CD14-positive monocyte (primary cell): Measurements from ENCODE around the gene MROH8. TPM values are rescaled to one million over a fixed set of nuclear protein-coding genes. Genes with fewer than 3 reads are reported as not detected.

Experiments used
- DNase-seq, 3 donors: peaks; one replicate each; pipeline ENCODE4 v3.0.0-alpha.2; 2011 to 2022
- H2AFZ ChIP-seq: 2 replicates; pipeline ENCODE4 v1.6.0; 2012; ENCODE audit warnings: mild to moderate bottlenecking, low read depth, low read length, inconsistent platforms; ENCODE audit not compliant: insufficient read depth, poor library complexity, severe bottlenecking
- H3K27ac ChIP-seq, 2 donors: 1 replicate in 1 of 2; 2 replicates in 1 of 2; pipeline ENCODE4 v1.5.1; 2012 to 2013; ENCODE audit warnings: low read length in 2 of 2, control low read depth in 1 of 2, inconsistent platforms in 1 of 2, low read depth in 1 of 2, mild to moderate bottlenecking in 1 of 2
- H3K27me3 ChIP-seq, 2 donors: one replicate each; pipeline versions ENCODE4 v1.6.0 to v1.6.1; 2011 to 2013; ENCODE audit warnings: low read length in 2 of 2; ENCODE audit not compliant: control insufficient read depth in 2 of 2, insufficient read depth in 2 of 2
- H3K36me3 ChIP-seq, 2 donors: replicated peaks in 1 of 2; 1 replicate in 1 of 2; 2 replicates in 1 of 2; pipeline versions ENCODE4 v1.5.1 to v1.6.1; 2012 to 2013; ENCODE audit warnings: low read length in 2 of 2, control low read depth in 1 of 2, inconsistent platforms in 1 of 2, mild to moderate bottlenecking in 1 of 2; ENCODE audit not compliant: insufficient read depth in 2 of 2, control insufficient read depth in 1 of 2
- H3K4me1 ChIP-seq, 2 donors: 1 replicate in 1 of 2; 2 replicates in 1 of 2; pipeline versions ENCODE4 v1.5.1 to v1.6.1; 2012 to 2013; ENCODE audit warnings: low read length in 2 of 2, control low read depth in 1 of 2, inconsistent platforms in 1 of 2, mild to moderate bottlenecking in 1 of 2, moderate library complexity in 1 of 2; ENCODE audit not compliant: insufficient read depth in 2 of 2, control insufficient read depth in 1 of 2
- H3K4me2 ChIP-seq: replicated peaks from 2 replicates; pipeline ENCODE3; 2012; ENCODE audit warnings: low read length, moderate library complexity, mild to moderate bottlenecking; ENCODE audit not compliant: poor library complexity, severe bottlenecking; ENCODE audit errors: extremely low read depth
- H3K4me3 ChIP-seq, 3 experiments: fragments of 200-600 bp in 1 of 3; sonication (generic) in 1 of 3; replicated peaks in 1 of 3; 1 replicate in 2 of 3; 2 replicates in 1 of 3; pipeline ENCODE4 v1.5.1; 2011 to 2013; ENCODE audit warnings: low read length in 3 of 3, mild to moderate bottlenecking in 3 of 3, control low read depth in 2 of 3, low read depth in 2 of 3, inconsistent platforms in 1 of 3, moderate library complexity in 1 of 3
- H3K79me2 ChIP-seq: 2 replicates; pipeline ENCODE4 v1.6.0; 2012; ENCODE audit warnings: mild to moderate bottlenecking, control low read depth, inconsistent platforms, low read length, moderate library complexity; ENCODE audit not compliant: insufficient read depth
- H3K9ac ChIP-seq: 2 replicates; pipeline ENCODE4 v1.6.0; 2017; ENCODE audit warnings: low read length, mild to moderate bottlenecking; ENCODE audit not compliant: insufficient read depth, poor library complexity, severe bottlenecking
- H3K9me3 ChIP-seq, 2 donors: replicated peaks in 1 of 2; 1 replicate in 1 of 2; 2 replicates in 1 of 2; pipeline versions ENCODE4 v1.5.1 to v1.6.1; 2012 to 2013; ENCODE audit warnings: low read length in 2 of 2, control low read depth in 1 of 2; ENCODE audit not compliant: control insufficient read depth in 1 of 2, insufficient read depth in 1 of 2
- H4K20me1 ChIP-seq: 2 replicates; pipeline ENCODE4 v1.6.0; 2012; ENCODE audit warnings: mild to moderate bottlenecking, low read length, control low read depth, moderate library complexity; ENCODE audit not compliant: insufficient read depth
- H3K27ac Mint-ChIP-seq, 7 donors: one replicate each; pipeline ENCODE4 v1.8.0; 2020; ENCODE audit warnings: mild to moderate bottlenecking in 7 of 7, mixed read lengths in 7 of 7, moderate library complexity in 6 of 7, inconsistent platforms in 2 of 7
- H3K27me3 Mint-ChIP-seq, 3 donors: one replicate each; pipeline ENCODE4 v1.8.0; 2021 to 2022; ENCODE audit warnings: low read depth in 3 of 3, mild to moderate bottlenecking in 3 of 3, mixed read lengths in 3 of 3, moderate library complexity in 3 of 3, inconsistent platforms in 1 of 3
- H3K36me3 Mint-ChIP-seq, 2 donors: one replicate each; pipeline ENCODE4 v1.8.0; 2020; ENCODE audit warnings: mixed read lengths in 2 of 2, inconsistent platforms in 1 of 2, mild to moderate bottlenecking in 1 of 2
- H3K4me1 Mint-ChIP-seq: one replicate; pipeline ENCODE4 v1.8.0; 2020; ENCODE audit warnings: mild to moderate bottlenecking, mixed read lengths
- H3K4me3 Mint-ChIP-seq, 2 donors: one replicate each; pipeline ENCODE4 v1.8.0; 2020; ENCODE audit warnings: mild to moderate bottlenecking in 2 of 2, mixed read lengths in 2 of 2, moderate library complexity in 1 of 2
- H3K9me3 Mint-ChIP-seq, 7 donors: one replicate each; pipeline ENCODE4 v1.8.0; 2020 to 2022; ENCODE audit warnings: mixed read lengths in 7 of 7, mild to moderate bottlenecking in 6 of 7, moderate library complexity in 6 of 7, inconsistent platforms in 2 of 7
- CTCF ChIP-seq: fragments of 200-600 bp; IDR thresholded peaks from one replicate; pipeline ENCODE4 v1.8.0; 2022; ENCODE audit warnings: antibody characterized with exemption, mild to moderate bottlenecking
- WGBS: methylation state at CpG from one replicate; pipeline ENCODE4 v1.1.5; 2013; ENCODE audit warnings: missing lambda C conversion rate; ENCODE audit not compliant: insufficient coverage; 5-methylcytosine and 5-hydroxymethylcytosine counted together
- intact Hi-C, 2 donors: fragments of 100-400 bp; cut with micrococcal nuclease; formaldehyde crosslinking; loops; one replicate each; pipeline versions ENCODE4 v1.15.0 to v1.15.1; 2023
- polyA plus RNA-seq, 3 donors: library from polyadenylated mRNA; depleted of rRNA in 1 of 3; unstranded in 2 of 3; stranded (reverse) in 1 of 3; fragments of 300-500 nt in 2 of 3; fragments of >200 nt in 1 of 3; fragmentation: Illumina TruSeq in 2 of 3; gene quantifications; 1 replicate in 2 of 3; 2 replicates in 1 of 3; pipeline ENCODE4 v1.2.3, GENCODE V29; 2012 to 2021

MROH8 gene
- polyA plus RNA-seq, 3 donors = 0.08 to 1.0 (median 0.52) TPM

- H3K79me2 ChIP-seq = no peaks in the 10 kb centered on the region
- TF ChIP-seq CTCF = no peak
- intact Hi-C loops = no loop called here
- H3K9me3 ChIP-seq = no peaks in the 10 kb centered on the region
- no peak overlapping the region for H3K27ac ChIP-seq
- WGBS = no CpG with 5 or more reads among the region's 3 CpGs
- no peaks in the 10 kb centered on the region for H3K27me3 ChIP-seq
- no peak overlapping the region for H2AFZ ChIP-seq
- H3K36me3 ChIP-seq = no peaks in the 10 kb centered on the region
- H4K20me1 ChIP-seq = no peaks in the 10 kb centered on the region
- Mint-ChIP-seq H3K9me3 (peaks cover 0 to 1% (median 0%) of the 10 kb centered on the region in 7 donors), H3K27me3 (no peaks in the 10 kb centered on the region), H3K36me3 (no peaks in the 10 kb centered on the region), H3K4me1 (peaks cover 1% of the 10 kb centered on the region), H3K27ac (peak overlapping the region in 1 of 7 donors; percentile 20), H3K4me3 (no peak overlapping the region)
- H3K4me1 ChIP-seq = no peaks in the 10 kb centered on the region
- H3K4me3 ChIP-seq = no peak overlapping the region
- H3K4me2 ChIP-seq = no peak overlapping the region
- H3K9ac ChIP-seq = no peak overlapping the region
- no peak for DNase-seq
Observed at GRCh38 chr20:37142708-37143107, 36.6 kb downstream of the MROH8 start.

- Histone ChIP-seq H2AFZ (no peak overlapping the region), H3K4me2 (no peak overlapping the region), H3K27me3 (no peaks in the 10 kb centered on the region), H3K9ac (no peak overlapping the region), H3K4me3 (no peak overlapping the region), H3K36me3 (no peaks in the 10 kb centered on the region), H3K27ac (no peak overlapping the region), H3K9me3 (no peaks in the 10 kb centered on the region), H3K4me1 (no peaks in the 10 kb centered on the region), H4K20me1 (no peaks in the 10 kb centered on the region), H3K79me2 (no peaks in the 10 kb centered on the region)
- 100% methylated on average over 2 of the region's 4 CpGs for WGBS
- H3K4me1 Mint-ChIP-seq = no peaks in the 10 kb centered on the region
- no peak for TF ChIP-seq CTCF
- H3K36me3 Mint-ChIP-seq = peaks cover 0 to 1% of the 10 kb centered on the region in 2 donors
- intact Hi-C loops = no loop called here
- peaks cover 0 to 3% (median 0%) of the 10 kb centered on the region in 3 donors for H3K27me3 Mint-ChIP-seq
- DNase-seq = no peak
- no peak overlapping the region for H3K27ac Mint-ChIP-seq
- H3K9me3 Mint-ChIP-seq = peaks cover 0 to 1% (median 0%) of the 10 kb centered on the region in 7 donors
- no peak overlapping the region for H3K4me3 Mint-ChIP-seq
Observed at GRCh38 chr20:37137547-37137946, 41.8 kb downstream of the MROH8 start.
